ENCODE results near the gene ARSB.

DNA sequence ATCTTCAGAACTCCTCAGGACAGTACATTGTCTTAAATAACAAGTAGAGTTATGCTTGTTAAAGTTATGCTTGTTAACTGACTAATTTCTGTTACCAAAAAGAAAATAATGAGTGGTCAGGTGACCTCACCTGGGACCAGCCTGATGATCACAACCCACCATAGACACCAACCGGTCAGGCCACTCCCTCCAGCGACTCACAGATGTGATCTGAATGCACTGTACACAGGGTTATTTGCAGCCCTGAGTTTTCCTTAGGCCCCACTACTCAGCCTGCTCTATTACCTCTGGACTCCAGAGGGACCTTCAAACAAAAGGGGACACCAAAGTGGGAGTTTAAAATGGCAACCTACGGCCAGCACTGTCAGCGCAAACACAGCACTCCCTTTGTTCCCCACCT lies 55.3 kb downstream of the ARSB start:
- TF ChIP-seq CTCF (IDR thresholded peaks at IDR 0.05) = no peak
- no peak for TF ChIP-seq EZH2 (IDR thresholded peaks at IDR 0.05; ENCODE audit: borderline replicate concordance, insufficient read depth, low read depth, low read length, poor library complexity, severe bottlenecking)
